WERI-Rb-1 (cell line): ENCODE data around the gene NHS.

ENCODE experiments used
- DNase-seq: peaks from one replicate; pipeline ENCODE4 v3.0.0-alpha.2; 2020
- H3K27ac ChIP-seq: fragments of 250-450 bp; sonication (Bioruptor Pico); 2 replicates; pipeline ENCODE4 v1.5.1; 2020; ENCODE audit warnings: mild to moderate bottlenecking, moderate library complexity
- H3K27me3 ChIP-seq: fragments of 250-450 bp; sonication (Bioruptor Pico); 2 replicates; pipeline ENCODE4 v1.5.1; 2021; ENCODE audit warnings: mild to moderate bottlenecking, low read depth, moderate library complexity; ENCODE audit not compliant: insufficient read depth, severe bottlenecking
- H3K36me3 ChIP-seq: fragments of 250-450 bp; sonication (Bioruptor Pico); 2 replicates; pipeline ENCODE4 v1.5.1; 2020; ENCODE audit warnings: mild to moderate bottlenecking, moderate library complexity
- H3K4me3 ChIP-seq: 2 replicates; pipeline ENCODE4 v1.5.1; 2011; ENCODE audit warnings: low read depth, mild to moderate bottlenecking, control low read depth, low read length
- H3K9me3 ChIP-seq: fragments of 250-450 bp; sonication (Bioruptor Pico); 2 replicates; pipeline ENCODE4 v1.5.1; 2021; ENCODE audit warnings: mild to moderate bottlenecking, moderate library complexity; ENCODE audit not compliant: severe bottlenecking
- CTCF ChIP-seq: IDR thresholded peaks from 2 replicates; pipeline ENCODE4 v1.5.1; 2011; ENCODE audit warnings: low read depth, mild to moderate bottlenecking, control low read depth, inconsistent platforms, low read length

NHS gene

GRCh38 chrX:17736856-17737709 is 362.1 kb downstream of the NHS start, which contains the start of gene SCML1:
SCML1 (plus strand) TSS chrX:17737493; CDS start chrX:17744187, 6,694 bp downstream.
- H3K9me3 ChIP-seq, result no peaks in the 10 kb centered on the region
- H3K27ac ChIP-seq, result peak within 1 kb of the TSS; percentile 70
- TF ChIP-seq CTCF, result no peak
- H3K36me3 ChIP-seq, result no peaks in the 10 kb centered on the region
- peak; percentile 97 for DNase-seq
- peak within 1 kb of the TSS; percentile 78 for H3K4me3 ChIP-seq
- H3K27me3 ChIP-seq, result peaks cover 5% of the 10 kb centered on the region

DNA sequence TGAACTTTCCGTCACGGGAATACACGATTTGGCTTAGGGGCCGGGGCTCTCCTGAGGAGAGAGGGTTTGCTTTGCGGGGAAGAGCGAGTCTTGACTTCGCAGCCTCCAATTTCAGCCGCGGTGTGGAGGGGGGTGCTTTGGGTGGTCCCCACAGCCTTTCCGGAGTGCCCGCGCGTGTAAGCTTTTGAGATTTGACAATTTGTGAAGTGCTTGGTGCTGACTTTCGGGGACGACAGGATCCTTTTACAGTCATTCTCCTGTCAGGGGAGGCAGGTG is 362.6 kb downstream of the NHS start:
- H3K27ac ChIP-seq, result peak overlapping the region; percentile 70
- peaks cover 9% of the 10 kb centered on the region for H3K27me3 ChIP-seq
- no peaks in the 10 kb centered on the region for H3K36me3 ChIP-seq
- H3K4me3 ChIP-seq, result peak overlapping the region; percentile 78
- DNase-seq, result no peak
- no peaks in the 10 kb centered on the region for H3K9me3 ChIP-seq
- TF ChIP-seq CTCF, result no peak

- H3K27ac ChIP-seq, result peak overlapping the region; percentile 70
- H3K36me3 ChIP-seq, result no peaks in the 10 kb centered on the region
- peaks cover 12% of the 10 kb centered on the region for H3K27me3 ChIP-seq
- H3K9me3 ChIP-seq, result no peaks in the 10 kb centered on the region
- H3K4me3 ChIP-seq, result peak overlapping the region; percentile 78
- DNase-seq, result peak; percentile 56
- no peak for TF ChIP-seq CTCF
Observed at GRCh38 chrX:17737986-17738713, 363.1 kb downstream of the NHS start.

DNA sequence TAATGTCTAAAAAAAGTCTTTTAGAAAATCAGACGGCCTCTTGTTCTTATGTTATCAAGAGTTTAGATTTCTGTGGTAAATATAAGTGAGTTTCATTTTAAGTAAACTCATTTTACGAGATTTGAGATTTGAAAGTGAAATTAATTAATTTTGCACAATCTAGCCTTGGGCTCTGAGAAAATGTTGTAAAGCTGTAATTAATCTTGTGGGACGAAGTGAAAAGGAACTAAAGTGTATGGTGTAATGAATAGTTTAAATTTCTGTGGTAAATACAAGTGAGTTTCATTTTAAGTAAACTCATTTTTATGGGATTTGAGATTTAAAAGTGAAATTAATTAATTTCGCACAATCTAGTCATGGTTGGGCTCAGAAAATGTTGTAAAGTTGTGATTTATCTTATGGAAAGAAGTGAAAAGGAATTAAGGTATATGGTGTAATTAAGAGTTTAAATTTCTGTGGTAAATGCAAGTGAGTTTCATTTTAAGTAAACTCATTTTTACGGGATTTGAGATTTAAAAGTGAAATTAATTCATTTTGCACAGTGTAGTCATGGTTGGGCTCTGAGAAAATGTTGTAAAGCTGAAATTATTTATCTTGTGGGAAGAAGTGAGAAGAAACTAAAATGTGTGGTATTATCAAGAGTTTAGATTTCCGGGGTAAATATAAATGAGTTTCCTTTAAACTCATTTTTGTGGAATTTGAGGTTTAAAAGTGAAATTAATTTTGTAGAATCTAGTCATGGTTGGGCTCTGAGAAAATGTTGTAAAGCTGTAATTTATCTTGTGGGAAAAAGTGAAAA is 363.9 kb downstream of the NHS start:
- no peaks in the 10 kb centered on the region for H3K9me3 ChIP-seq
- no peak for DNase-seq
- H3K27me3 ChIP-seq, result peaks cover 12% of the 10 kb centered on the region
- no peak for TF ChIP-seq CTCF
- peak overlapping the region; percentile 70 for H3K27ac ChIP-seq
- H3K4me3 ChIP-seq, result peak overlapping the region; percentile 78
- no peaks in the 10 kb centered on the region for H3K36me3 ChIP-seq

DNA sequence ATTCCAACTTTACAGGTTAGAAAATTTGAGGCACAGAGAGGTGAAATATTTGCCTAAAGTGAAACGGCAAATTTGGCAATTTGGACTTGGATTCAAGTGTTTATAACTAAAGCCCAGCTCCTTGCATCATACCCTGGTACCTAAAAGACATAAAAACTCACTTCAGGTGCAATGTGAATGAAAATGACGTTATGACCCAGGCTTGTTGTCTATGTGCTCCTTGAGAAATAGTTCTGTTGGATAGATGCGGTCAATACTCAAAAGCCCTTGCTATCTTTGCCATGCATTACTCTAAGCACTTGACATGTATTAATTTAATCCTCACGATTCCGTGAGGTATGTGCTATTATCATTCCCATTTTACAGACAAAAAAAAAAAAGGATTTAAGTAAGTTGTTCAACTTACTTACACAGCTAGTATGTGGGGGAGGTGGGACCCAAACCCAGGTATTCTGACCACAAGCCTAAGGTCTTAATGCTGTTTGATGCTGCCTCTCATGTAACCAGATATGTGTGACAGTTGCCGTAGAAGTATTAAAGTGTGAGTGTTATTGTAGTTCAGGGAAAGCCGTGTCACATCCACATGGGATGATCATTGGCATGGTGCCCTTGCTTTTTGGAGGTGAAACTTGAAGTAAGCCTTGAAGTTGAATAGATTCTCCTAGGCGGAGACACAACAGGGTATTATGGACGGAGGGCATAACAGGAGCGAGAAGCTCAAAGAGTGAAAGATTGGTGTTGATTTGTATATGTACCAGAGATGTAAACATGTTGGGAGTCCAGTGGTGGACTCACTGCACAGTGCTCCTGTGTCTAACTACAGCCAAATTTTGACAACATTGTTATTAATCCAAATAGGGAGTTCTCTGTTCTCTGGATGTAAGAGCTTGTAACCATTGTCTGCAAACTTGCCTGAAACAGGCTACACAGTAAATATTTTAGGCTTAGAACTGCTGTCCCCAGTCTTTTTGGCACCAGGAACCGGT is 365.4 kb downstream of the NHS start:
- Histone ChIP-seq H3K36me3 (no peaks in the 10 kb centered on the region), H3K27ac (peak overlapping the region; percentile 47), H3K9me3 (no peaks in the 10 kb centered on the region), H3K4me3 (peak overlapping the region; percentile 30), H3K27me3 (peaks cover 17% of the 10 kb centered on the region)
- no peak for TF ChIP-seq CTCF
- no peak for DNase-seq
